Keratinocyte (primary cell): ENCODE data around the gene TSPAN16.

Experiments used
- CTCF ChIP-seq, 3 experiments: IDR thresholded peaks in 1 of 3; conservative IDR thresholded peaks in 1 of 3; optimal IDR thresholded peaks in 1 of 3; 2 replicates in 2 of 3; 3 replicates in 1 of 3; pipeline versions ENCODE3 to v1.5.1; 2011; ENCODE audit warnings: low read length in 3 of 3, mild to moderate bottlenecking in 3 of 3, moderate library complexity in 2 of 3, control low read depth in 1 of 3, inconsistent platforms in 1 of 3; ENCODE audit not compliant: insufficient read depth in 2 of 3; ENCODE audit errors: extremely low read depth in 1 of 3
- EZH2 ChIP-seq: IDR thresholded peaks from one replicate; pipeline ENCODE4 v1.6.1; 2012; ENCODE audit warnings: inconsistent platforms, mild to moderate bottlenecking, low read length, moderate library complexity

DNA sequence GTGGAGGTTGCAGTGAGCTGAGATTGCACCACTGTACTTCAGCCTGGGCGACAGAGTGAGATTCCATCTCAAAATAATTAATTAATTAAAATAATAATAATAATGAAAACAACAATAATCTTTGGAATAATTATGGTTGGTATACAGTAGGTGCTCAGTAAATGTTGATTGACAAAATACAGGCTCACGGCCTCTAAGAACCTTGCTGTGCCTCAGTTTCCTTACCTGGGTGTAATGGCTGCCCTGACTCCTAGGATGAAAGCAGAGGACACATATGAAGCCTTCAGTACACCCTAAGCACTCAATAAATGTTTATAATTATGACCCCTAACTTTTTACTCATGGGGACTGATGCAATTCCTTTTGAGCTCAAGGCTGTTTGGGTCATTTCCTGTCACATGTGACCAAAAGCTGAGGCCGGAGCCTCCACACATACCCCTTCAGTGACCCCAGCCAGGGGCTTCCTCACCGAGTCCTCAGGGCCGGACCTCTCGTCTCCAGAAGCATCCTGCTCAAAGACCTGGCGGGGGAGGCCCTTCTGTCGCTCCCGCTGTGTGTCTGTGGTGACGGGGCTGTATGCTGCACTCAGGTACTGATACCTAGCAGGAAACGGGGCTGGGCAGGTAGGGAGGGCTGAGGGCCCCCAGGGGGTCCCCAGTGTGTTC, 44.2 kb upstream of the TSPAN16 start:
- TF ChIP-seq CTCF (optimal IDR thresholded peaks at IDR 0.05 in 1 of 3, IDR thresholded peaks at IDR 0.05 in 1 of 3, conservative IDR thresholded peaks at IDR 0.05 in 1 of 3; ENCODE audit: extremely low read depth in 1 of 3, insufficient read depth in 2 of 3, low read length in 3 of 3) (no peak), EZH2 (no peak)
